Nephron progenitor cell (in vitro differentiated cells): ENCODE measurements around the gene IL1RAPL2.

Experiments used
- DNase-seq: peaks from one replicate; pipeline ENCODE4 v3.0.0; 2021
- H3K27ac Mint-ChIP-seq: 2 replicates; pipeline ENCODE4 v1.8.0; 2021; ENCODE audit warnings: mild to moderate bottlenecking, moderate library complexity, mixed read lengths
- H3K27me3 Mint-ChIP-seq: 2 replicates; pipeline ENCODE4 v1.8.0; 2021; ENCODE audit warnings: mild to moderate bottlenecking, low read depth, mixed read lengths; ENCODE audit not compliant: poor library complexity
- H3K36me3 Mint-ChIP-seq: 2 replicates; pipeline ENCODE4 v1.8.0; 2021; ENCODE audit warnings: low read depth, mixed read lengths
- H3K4me1 Mint-ChIP-seq: 2 replicates; pipeline ENCODE4 v1.8.0; 2021; ENCODE audit warnings: mixed read lengths
- H3K4me3 Mint-ChIP-seq: 2 replicates; pipeline ENCODE4 v1.8.0; 2021; ENCODE audit warnings: mild to moderate bottlenecking, moderate library complexity, mixed read lengths
- H3K9me3 Mint-ChIP-seq: 2 replicates; pipeline ENCODE4 v1.8.0; 2021; ENCODE audit warnings: mild to moderate bottlenecking, moderate library complexity, mixed read lengths
- TF ChIP-seq, protein P1 (sequence below): fragments of 200-600 bp; sonication (generic); IDR thresholded peaks from 2 replicates; pipeline ENCODE4 v1.5.0; 2021; ENCODE audit warnings: antibody characterized with exemption

IL1RAPL2 gene

DNA sequence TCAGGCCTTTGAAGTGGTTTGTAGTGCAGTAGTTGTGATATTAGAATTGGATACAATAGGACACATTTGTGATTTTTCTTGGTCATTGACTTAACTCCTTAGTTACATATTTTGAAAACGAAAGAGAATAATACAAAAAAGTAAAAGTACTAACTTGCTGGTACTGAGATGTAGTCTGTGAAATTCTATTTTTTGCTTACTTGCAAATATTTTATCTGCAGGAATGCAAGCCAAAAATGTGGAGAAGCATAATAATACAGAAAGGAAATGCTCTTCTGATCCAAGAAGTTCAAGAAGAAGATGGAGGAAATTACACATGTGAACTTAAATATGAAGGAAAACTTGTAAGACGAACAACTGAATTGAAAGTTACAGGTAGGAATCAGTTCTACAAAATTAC lies 701.2 kb downstream of the IL1RAPL2 start:
- H3K4me3 Mint-ChIP-seq, result no peak overlapping the region
- TF ChIP-seq, protein P1, sequence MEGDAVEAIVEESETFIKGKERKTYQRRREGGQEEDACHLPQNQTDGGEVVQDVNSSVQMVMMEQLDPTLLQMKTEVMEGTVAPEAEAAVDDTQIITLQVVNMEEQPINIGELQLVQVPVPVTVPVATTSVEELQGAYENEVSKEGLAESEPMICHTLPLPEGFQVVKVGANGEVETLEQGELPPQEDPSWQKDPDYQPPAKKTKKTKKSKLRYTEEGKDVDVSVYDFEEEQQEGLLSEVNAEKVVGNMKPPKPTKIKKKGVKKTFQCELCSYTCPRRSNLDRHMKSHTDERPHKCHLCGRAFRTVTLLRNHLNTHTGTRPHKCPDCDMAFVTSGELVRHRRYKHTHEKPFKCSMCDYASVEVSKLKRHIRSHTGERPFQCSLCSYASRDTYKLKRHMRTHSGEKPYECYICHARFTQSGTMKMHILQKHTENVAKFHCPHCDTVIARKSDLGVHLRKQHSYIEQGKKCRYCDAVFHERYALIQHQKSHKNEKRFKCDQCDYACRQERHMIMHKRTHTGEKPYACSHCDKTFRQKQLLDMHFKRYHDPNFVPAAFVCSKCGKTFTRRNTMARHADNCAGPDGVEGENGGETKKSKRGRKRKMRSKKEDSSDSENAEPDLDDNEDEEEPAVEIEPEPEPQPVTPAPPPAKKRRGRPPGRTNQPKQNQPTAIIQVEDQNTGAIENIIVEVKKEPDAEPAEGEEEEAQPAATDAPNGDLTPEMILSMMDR, result no peak
- H3K27ac Mint-ChIP-seq, result no peak overlapping the region
- H3K4me1 Mint-ChIP-seq, result peaks cover 21% of the 10 kb centered on the region
- no peak for DNase-seq
- peaks cover 10% of the 10 kb centered on the region for H3K9me3 Mint-ChIP-seq
- H3K36me3 Mint-ChIP-seq, result no peaks in the 10 kb centered on the region
- H3K27me3 Mint-ChIP-seq, result no peaks in the 10 kb centered on the region

DNA sequence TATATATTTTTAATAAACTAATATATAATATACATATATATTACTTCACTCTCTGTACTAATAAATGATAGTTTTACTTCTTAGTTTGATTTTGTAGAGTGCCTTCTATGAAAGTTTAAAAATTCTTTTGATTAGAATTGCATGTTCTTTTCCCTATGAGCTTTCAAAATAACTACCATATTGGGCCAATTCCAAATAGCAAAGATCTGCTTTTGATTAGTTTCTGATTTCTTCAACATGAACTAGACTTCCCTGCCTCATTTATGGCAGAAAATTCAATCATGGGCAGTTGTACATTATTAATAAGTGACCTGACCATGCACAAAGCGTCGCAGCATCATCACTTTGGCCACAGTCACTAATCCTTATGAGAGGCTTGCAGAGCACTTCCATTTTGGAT lies 703.4 kb downstream of the IL1RAPL2 start:
- no peaks in the 10 kb centered on the region for H3K36me3 Mint-ChIP-seq
- H3K27me3 Mint-ChIP-seq, result no peaks in the 10 kb centered on the region
- H3K4me1 Mint-ChIP-seq, result peaks cover 20% of the 10 kb centered on the region
- H3K27ac Mint-ChIP-seq, result no peak overlapping the region
- H3K9me3 Mint-ChIP-seq, result peaks cover 8% of the 10 kb centered on the region
- no peak overlapping the region for H3K4me3 Mint-ChIP-seq
- DNase-seq, result no peak
- TF ChIP-seq, protein P1, result no peak

DNA sequence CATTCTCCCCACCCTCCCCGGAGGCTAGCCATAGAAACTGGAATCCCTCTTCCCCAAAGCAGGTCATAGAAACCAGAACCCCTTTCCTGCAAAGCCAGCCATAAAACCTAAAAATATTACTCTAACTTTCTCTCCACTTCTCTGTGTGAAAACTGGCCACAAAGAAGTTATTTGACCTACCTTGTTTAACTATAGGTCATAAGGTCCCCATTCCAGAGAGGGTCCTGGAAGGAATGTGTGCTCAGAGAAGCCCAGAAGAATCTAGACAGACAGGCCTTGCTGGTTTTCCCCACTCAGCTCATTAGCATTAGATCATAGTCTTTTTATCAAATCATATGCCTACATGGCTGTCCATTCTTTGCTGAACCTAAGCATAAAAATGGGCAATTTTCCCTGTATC lies 707.3 kb downstream of the IL1RAPL2 start:
- no peaks in the 10 kb centered on the region for H3K27me3 Mint-ChIP-seq

DNA sequence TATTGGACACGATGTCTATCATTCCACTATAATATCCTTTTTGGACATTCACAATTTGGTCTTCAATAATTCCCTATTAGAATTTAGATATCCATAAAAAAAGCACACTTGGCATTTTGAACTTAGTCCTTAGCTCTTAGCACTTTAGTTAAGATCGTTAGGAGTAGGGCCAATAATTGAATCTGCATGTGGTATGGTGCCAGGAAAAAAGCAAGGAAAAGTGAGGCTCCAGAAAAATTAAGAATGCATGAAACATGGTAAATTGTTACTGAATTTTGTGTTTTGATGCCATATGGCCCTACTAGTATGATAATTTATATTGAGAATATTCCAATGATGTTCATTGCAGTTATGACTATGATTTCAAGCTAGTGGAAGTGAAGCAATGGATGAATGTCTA lies 708.1 kb downstream of the IL1RAPL2 start:
- no peak overlapping the region for H3K27ac Mint-ChIP-seq
- peaks cover 4% of the 10 kb centered on the region for H3K27me3 Mint-ChIP-seq
- peaks cover 11% of the 10 kb centered on the region for H3K9me3 Mint-ChIP-seq
- no peaks in the 10 kb centered on the region for H3K36me3 Mint-ChIP-seq
- no peak overlapping the region for H3K4me3 Mint-ChIP-seq
- DNase-seq, result no peak
- H3K4me1 Mint-ChIP-seq, result peaks cover 10% of the 10 kb centered on the region
- TF ChIP-seq, protein P1, result no peak

More for the DNA sequence above, 707.3 kb downstream of the IL1RAPL2 start:
- DNase-seq, result no peak
- no peak overlapping the region for H3K4me3 Mint-ChIP-seq
- TF ChIP-seq, protein P1, result no peak
- H3K36me3 Mint-ChIP-seq, result no peaks in the 10 kb centered on the region
- H3K4me1 Mint-ChIP-seq, result peaks cover 10% of the 10 kb centered on the region
- H3K27ac Mint-ChIP-seq, result peak overlapping the region; percentile 79
- H3K9me3 Mint-ChIP-seq, result peaks cover 8% of the 10 kb centered on the region

DNA sequence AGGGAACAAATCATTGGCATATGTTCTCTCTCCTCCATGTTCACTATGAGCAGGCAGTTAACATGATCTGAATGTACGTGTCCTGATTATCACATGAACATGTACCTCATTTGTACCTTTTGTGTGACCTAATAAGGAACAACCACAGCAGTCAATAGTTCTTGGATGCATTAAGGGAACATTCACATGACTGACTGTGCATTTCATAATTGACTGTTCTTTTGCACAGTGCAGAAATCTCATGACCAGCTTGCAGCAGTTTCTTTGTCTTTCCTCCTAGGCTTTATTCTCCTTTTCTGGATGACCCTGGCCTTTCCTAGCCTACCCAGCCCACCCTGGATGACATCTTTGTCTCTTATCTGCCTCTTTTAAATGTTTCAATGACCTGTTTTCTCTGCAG lies 711.1 kb downstream of the IL1RAPL2 start:
- Mint-ChIP-seq H3K9me3 (peaks cover 8% of the 10 kb centered on the region), H3K4me3 (no peak overlapping the region), H3K27ac (no peak overlapping the region), H3K36me3 (no peaks in the 10 kb centered on the region), H3K4me1 (peaks cover 10% of the 10 kb centered on the region), H3K27me3 (peaks cover 4% of the 10 kb centered on the region)
- TF ChIP-seq, protein P1, result no peak
- no peak for DNase-seq

DNA sequence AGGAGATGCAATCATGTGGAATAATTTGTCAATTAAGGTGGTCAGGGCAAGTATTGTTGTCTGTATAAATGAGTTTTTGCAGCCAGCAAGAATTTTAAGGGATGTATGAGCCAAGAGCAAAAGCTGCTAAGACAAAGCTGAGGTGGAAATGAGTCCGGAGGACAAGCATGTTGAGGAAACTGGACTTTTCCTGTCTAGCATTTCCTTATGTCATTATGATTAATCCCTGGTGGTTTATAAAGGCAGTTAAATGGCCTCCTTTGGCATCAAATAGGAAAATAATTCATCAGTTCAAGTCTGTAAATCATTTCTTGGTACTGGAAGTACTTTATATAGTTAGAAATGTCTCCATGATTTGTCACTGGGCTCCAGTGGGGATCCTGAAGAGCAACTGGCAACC lies 716.1 kb downstream of the IL1RAPL2 start:
- H3K27me3 Mint-ChIP-seq, result peaks cover 4% of the 10 kb centered on the region
- no peaks in the 10 kb centered on the region for H3K4me1 Mint-ChIP-seq
- H3K4me3 Mint-ChIP-seq, result no peak overlapping the region
- no peak overlapping the region for H3K27ac Mint-ChIP-seq
- no peaks in the 10 kb centered on the region for H3K36me3 Mint-ChIP-seq
- no peak for DNase-seq
- TF ChIP-seq, protein P1, result no peak
- H3K9me3 Mint-ChIP-seq, result peaks cover 4% of the 10 kb centered on the region
